ENCODE measurements around the gene LAMC1. TPM values are rescaled to one million over a fixed set of nuclear protein-coding genes. Genes with fewer than 3 reads are reported as not detected.

LAMC1 gene
- total and polyA plus RNA-seq, 2 of the 4 experiments (the other 2 are of a cell fraction), result 249 to 394 TPM

GRCh38 chr1:183166454-183166853, 143.2 kb downstream of the LAMC1 start:
- H3K79me1 ChIP-seq (ENCODE audit: low read depth in 1 of 2, low read length in 2 of 2), result no peaks in the 10 kb centered on the region
- no peak overlapping the region for H3K4me3 ChIP-seq (ENCODE audit: insufficient read depth, low read depth, low read length)
- H2BK15ac ChIP-seq (ENCODE audit: low read depth, low read length), result 0 out of 3 replicates have a peak overlapping the region, but pooled peaks have one; percentile 21
- ChIA-PET CTCF (no interaction called here), POLR2A (ENCODE audit: unreplicated experiment) (no interaction called here)
- no peaks in the 10 kb centered on the region for H3K9me3 ChIP-seq (ENCODE audit: control insufficient read depth, insufficient read depth, low read length)
- WGBS, 2 experiments (ENCODE audit: extremely low coverage in 2 of 2, insufficient read length in 1 of 2), result no CpG with 5 or more reads among the region's 2 CpGs
- H3K27ac ChIP-seq (ENCODE audit: insufficient read depth, low read length), result no peak overlapping the region
- in situ Hi-C loops (cut with MboI; ENCODE audit: low sequenced_read_pairs) (no loop called here), intact Hi-C loops (cut with micrococcal nuclease) (no loop called here), dilution Hi-C loops (cut with HindIII; ENCODE audit: low sequenced_read_pairs, unreplicated experiment) (no loop called here)
- H2AFZ ChIP-seq (replicated peaks; ENCODE audit: low read length, poor library complexity), result no peak overlapping the region
- H3K4ac ChIP-seq (ENCODE audit: low read depth, low read length), result no peak overlapping the region
- BruUV-seq (replicated peaks), result no TSS peak
- ATAC-seq (ENCODE audit: low read depth) (no peak), DNase-seq (no peak)
- no peak overlapping the region for H2BK20ac ChIP-seq (ENCODE audit: low read depth, low read length)
- no peaks in the 10 kb centered on the region for H3K27me3 ChIP-seq (ENCODE audit: control insufficient read depth, insufficient read depth, low read length)
- no peak for TF ChIP-seq RFX5 (IDR thresholded peaks at IDR 0.05; ENCODE audit: low read depth, low read length)
- TF ChIP-seq ELK1 (IDR thresholded peaks at IDR 0.05; ENCODE audit: borderline replicate concordance, low read depth, low read length), result no peak
- no peak for TF ChIP-seq CHD1 (IDR thresholded peaks at IDR 0.05; ENCODE audit: low read depth, low read length)
- no peak for TF ChIP-seq MAFK (IDR thresholded peaks at IDR 0.05; ENCODE audit: low read depth, low read length)
- no peak for TF ChIP-seq NFE2L2 (IDR thresholded peaks at IDR 0.05; ENCODE audit: low read depth, low read length)
- TF ChIP-seq MXI1 (IDR thresholded peaks at IDR 0.05; ENCODE audit: borderline replicate concordance, low read depth, low read length), result no peak
- no peak for TF ChIP-seq POLR2A (IDR thresholded peaks at IDR 0.05; ENCODE audit: low read depth, low read length)
- TF ChIP-seq, protein P1, sequence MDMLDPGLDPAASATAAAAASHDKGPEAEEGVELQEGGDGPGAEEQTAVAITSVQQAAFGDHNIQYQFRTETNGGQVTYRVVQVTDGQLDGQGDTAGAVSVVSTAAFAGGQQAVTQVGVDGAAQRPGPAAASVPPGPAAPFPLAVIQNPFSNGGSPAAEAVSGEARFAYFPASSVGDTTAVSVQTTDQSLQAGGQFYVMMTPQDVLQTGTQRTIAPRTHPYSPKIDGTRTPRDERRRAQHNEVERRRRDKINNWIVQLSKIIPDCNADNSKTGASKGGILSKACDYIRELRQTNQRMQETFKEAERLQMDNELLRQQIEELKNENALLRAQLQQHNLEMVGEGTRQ (IDR thresholded peaks at IDR 0.05; ENCODE audit: low read depth, low read length), result no peak
- TF ChIP-seq SMC3 (IDR thresholded peaks at IDR 0.05; ENCODE audit: low read depth, low read length), result no peak
- H3K9ac ChIP-seq (ENCODE audit: low read depth, low read length), result no peak overlapping the region
- no peak overlapping the region for H2BK5ac ChIP-seq (ENCODE audit: low read depth, low read length, poor library complexity, severe bottlenecking)
- peaks cover 5% of the 10 kb centered on the region for H3K9me1 ChIP-seq (ENCODE audit: insufficient read depth, low read length)
- H3K4me2 ChIP-seq (ENCODE audit: low read depth, low read length), result no peak overlapping the region
- no peak overlapping the region for H2AK5ac ChIP-seq (ENCODE audit: low read depth, low read length)
- no peaks in the 10 kb centered on the region for H3K36me3 ChIP-seq (ENCODE audit: control insufficient read depth, insufficient read depth, low read length)
- H4K91ac ChIP-seq (ENCODE audit: insufficient read depth, low read depth, low read length), result no peak overlapping the region
- no peak overlapping the region for H2AK9ac ChIP-seq (replicated peaks; ENCODE audit: low read depth, low read length, poor library complexity)
- H4K8ac ChIP-seq (ENCODE audit: low read depth in 2 of 2, low read length in 2 of 2), result no peak overlapping the region
- no peak overlapping the region for H3K56ac ChIP-seq (ENCODE audit: extremely low read depth, insufficient read depth, low read length)
- no peak overlapping the region for H3K23ac ChIP-seq (ENCODE audit: low read depth, low read length)
- peaks cover 8% of the 10 kb centered on the region for H3K4me1 ChIP-seq (ENCODE audit: control insufficient read depth, insufficient read depth, low read length)
- H4K5ac ChIP-seq (ENCODE audit: low read depth, low read length), result no peak overlapping the region
- no peak overlapping the region for H3K14ac ChIP-seq (replicated peaks; ENCODE audit: low read depth, low read length)
- no peak overlapping the region for H2BK120ac ChIP-seq (ENCODE audit: low read depth, low read length)
- H3K18ac ChIP-seq (ENCODE audit: low read depth, low read length), result no peak overlapping the region
- no peaks in the 10 kb centered on the region for H4K20me1 ChIP-seq (ENCODE audit: insufficient read depth, low read length)

Data from IMR-90 (cell line).